PC-3 (cell line): ENCODE measurements around the gene MAGI2.

Experiments
- CTCF ChIP-seq: fragments of 300-600 bp; sonication (generic); conservative IDR thresholded peaks from 2 replicates; pipeline ENCODE4 v1.5.1; 2017; ENCODE audit warnings: antibody characterized with exemption, low read depth, mild to moderate bottlenecking, low read length
- EZH2 ChIP-seq: fragments of 300-600 bp; sonication (generic); IDR thresholded peaks from one replicate; pipeline ENCODE4 v1.6.1; 2017; ENCODE audit warnings: antibody characterized with exemption, mild to moderate bottlenecking, low read length; ENCODE audit not compliant: unreplicated experiment
- EZH2phosphoT487 ChIP-seq: fragments of 300-600 bp; sonication (generic); IDR thresholded peaks from 2 replicates; pipeline ENCODE4 v1.6.1; 2018; ENCODE audit warnings: mild to moderate bottlenecking, antibody characterized with exemption, low read length, borderline replicate concordance

GRCh38 chr7:79063019-79063698, 390.3 kb downstream of the MAGI2 start:
- TF ChIP-seq EZH2phosphoT487, result no peak
- TF ChIP-seq CTCF, result peak; percentile 46; the same call in 1 of the 2 replicates
- TF ChIP-seq EZH2, result no peak
